Cerebellar nuclear complex (tissue), 1 donor: ENCODE data around the gene INHBA.

Experiments
- DNase-seq, 2 experiments: peaks; one replicate each; lab custom pipeline; 2025; lab: John Stamatoyannopoulos, UW

Gene INHBA

DNA sequence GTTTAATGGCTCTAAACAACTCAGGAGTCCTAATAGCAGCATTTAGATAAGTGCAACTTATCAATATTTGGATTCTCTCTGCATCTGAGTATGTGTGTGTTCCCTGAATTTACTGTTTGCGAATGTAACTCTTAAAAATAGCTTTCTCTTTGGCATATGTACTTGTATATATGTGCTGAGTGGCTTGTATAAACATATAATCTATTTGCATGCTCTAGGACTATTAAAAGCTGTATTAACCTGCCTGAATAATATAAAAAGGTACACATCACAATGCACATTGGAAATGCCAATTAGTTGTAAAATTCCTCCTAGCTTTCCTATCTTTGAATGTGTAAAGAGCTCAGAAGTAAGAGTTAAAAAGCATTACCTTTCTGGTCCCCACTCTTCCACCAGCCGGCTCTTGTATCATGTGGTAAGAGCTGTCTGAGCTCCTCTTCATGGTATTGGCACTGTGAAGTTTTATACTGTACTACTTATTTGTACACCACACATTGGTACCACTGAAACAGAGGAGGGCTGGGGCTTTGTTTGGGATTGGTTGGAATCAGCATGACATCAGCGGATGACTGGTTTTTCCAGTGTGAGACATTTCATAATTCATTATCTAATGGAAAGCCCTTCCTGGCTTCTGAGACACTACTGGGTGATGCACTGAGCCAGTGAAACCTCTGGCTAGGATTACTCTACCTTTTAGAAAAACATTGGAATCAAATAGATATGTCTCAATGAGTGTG, at the start of gene INHBA:
TSS of gene INHBA (minus strand) at position 456 of the 737 bp plus-strand sequence. CDS start 2,716 bp downstream, outside the sequence.
- no peak for DNase-seq

DNA sequence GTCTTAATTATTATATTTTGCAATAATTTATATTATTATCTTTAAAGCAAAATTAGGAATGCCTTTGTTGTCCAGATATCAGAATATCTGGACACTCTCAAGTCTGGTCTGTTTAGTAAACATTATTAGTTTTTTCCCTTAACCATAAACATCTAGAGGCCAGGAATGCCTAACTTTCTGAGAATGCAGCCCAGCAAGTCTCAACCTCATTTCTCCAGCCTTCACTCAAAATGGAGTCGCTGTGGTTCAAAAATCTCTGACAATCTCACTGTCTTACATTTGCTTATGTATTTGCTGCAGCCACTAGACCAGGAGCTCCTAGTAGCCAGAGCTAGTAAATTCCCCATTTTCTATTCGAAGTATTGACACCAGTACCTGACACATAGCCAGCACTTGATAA, 49.7 kb upstream of the INHBA start:
- DNase-seq: no peak

DNA sequence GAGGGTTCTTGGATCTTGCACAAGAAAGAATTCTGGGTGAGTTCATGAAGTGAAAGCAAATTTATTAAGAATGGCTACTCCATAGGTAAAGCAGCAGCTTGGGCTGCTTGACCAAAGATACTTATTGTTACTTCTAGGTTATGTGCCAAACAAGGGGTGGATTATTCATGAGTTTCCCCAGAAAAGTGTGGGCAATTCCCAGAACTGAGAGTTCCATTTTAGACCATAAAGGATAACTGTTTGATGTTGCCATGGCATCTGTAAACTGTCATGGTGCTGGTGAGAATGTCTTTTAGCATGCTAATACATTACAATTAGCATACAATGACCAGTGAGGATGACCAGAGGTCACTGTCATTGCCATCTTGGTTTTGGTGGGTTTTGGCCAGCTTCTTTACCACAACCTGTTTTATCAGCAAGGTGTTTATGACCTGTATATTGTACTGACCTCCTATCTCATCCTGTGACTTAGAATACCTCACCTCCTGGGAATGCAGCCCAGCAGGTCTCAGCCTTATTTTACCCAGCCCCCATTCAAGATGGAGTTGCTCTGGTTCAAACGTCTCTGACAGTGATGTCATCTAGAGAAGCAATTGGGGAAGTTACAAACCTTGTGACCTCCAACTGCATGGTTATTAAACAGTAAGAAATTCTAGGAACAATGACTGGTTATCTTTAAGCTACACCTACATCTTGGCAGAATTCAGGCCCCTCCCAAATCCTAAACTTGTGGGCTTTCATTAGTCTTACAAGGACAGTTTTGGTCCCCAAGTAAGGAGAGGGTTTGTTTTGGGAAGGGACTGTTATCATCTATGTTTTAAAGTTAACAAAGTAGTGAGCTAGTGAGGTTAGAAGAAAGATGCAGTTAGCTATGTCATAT, 48.0 kb upstream of the INHBA start:
- DNase-seq: no peak

DNA sequence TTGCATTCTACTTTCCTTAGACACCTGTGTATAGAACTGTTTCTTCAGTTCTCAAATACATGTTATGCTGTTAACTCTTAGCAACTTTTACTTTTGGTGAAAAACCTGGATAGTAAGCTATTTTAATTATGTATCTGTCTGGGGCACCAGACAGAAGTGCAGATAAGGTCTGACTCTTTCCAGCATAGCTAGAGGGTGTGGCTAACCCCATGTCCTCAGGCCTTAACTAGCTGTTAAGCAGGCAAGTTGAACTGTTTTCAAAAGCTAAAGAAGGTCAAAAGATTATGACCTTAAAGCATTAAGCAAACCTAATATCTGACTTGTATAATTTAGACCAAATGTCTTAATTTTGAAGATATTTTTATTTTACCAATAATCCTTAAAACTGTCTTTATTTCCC, 45.1 kb upstream of the INHBA start:
- no peak for DNase-seq

DNA sequence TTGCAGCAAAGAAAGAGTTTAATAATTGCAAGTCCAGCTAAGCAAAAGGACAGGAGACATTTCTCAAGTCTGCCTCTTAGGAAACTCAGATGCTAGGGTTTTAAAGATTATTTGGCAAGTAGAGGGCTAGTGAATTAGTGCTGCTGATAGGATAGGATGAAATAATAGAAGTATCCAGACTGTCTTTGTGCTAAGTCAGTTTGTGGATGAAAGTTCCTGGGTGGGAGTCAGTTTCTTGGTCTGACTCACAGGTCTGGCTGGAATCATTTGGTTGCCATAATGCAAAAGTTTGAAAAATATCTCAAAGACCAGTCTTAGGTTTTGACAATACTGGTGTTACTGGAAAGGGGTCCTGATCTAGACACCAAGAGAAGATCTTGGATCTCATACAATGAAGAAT, 42.6 kb upstream of the INHBA start:
- DNase-seq: no peak

DNA sequence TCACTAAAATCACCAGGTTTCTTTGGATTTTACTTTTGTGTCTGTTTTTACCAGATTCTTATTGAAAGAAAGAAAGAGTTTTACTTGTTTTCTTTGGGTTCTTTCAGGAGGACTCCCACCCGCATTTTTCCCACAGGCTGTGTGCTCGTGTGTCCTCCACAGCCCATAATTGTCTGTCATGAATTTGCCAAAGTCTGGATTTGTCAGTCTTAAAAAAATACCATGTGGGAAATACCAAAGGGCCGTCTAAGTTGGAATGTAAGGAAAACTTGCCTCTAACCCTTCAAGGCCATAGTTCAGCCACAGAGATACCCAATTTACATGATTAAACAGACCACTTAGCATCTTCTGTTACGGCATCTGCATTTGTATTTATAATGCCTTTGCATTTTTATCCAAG, 41.3 kb upstream of the INHBA start:
- no peak for DNase-seq

DNA sequence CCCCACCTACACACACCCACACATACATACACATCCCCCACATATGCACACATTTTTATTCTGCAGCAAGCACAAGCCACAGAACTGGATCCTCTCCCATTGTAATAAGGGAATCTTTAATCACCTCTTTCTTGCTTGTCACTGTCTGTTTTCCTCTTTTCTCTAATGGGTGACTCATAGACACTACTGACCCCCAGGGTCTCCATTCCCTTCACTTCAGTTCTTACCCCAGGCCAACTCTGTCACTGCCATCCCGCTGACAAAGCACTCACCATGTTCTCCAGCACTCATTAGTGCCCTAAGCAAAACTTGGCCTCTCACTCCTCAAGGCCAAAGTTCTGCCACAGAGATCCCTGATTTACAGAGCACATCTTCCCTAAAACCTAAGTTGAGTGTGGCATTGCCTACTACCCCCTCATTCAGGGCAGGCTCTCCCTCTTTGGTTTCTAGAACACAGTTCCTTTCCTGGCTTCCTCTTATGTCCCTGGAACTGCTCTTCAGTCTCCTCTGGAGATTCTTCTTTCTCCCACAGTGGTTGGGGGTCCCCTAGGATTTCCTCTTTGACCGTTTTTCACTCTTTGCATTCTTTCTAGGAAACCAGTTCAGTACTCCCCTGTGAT, 39.6 kb upstream of the INHBA start:
- DNase-seq: no peak

DNA sequence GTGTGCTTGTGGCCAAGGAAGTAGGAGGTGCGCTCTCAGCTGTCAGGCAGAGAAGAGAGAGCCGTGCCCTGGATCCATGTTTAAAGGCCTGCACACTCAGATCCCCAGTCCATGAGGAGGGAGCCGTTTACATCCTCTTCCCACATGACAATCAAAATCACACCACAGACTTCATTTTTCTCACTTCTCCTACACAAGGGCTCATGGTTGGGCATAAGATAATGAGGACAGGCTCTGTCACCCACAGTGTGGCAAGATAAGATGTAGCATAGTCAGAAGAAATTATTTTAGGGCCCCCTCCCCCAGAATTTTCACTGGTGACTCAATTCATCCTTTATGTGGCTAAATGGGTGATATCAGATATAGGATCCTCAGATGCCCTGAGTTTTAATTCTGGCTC, 35.9 kb upstream of the INHBA start:
- no peak for DNase-seq

DNA sequence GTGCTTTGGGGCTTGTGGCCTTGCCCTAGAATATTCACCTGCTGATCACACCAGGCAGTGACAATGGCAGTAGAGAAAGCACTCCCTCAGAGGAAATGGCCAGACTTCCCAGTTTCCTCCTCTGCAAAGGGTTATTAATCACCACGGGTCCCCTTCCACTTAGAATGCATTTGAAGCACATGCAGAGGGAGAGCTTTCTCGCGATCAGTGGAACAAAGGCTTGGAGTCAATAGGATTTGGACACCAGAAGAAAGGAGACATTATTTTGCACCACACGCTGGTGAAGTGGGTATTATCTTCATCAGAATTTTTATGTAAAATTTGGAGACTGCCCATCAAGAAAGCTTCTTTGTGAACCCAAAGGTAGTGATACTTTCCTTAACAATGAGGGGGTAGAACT, 35.4 kb upstream of the INHBA start:
- DNase-seq: no peak

DNA sequence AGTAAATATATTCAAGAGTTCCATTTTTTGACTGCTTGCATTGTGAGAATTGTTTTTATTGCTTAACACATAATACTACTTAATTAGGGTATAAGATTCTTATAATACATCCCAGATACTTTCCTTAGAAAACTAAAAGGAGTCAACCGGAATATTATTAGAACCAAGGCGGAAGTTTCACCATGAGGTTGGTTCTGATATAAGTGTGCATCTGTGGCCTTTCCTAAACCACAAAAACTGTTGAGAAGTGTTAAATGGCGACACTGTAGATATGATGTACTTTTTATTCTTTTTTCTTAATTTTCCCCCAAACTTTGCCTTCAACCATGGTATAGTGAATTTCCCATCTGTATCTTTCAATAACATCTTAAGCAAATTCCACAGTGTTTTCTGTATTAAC, 32.3 kb upstream of the INHBA start:
- DNase-seq: no peak

DNA sequence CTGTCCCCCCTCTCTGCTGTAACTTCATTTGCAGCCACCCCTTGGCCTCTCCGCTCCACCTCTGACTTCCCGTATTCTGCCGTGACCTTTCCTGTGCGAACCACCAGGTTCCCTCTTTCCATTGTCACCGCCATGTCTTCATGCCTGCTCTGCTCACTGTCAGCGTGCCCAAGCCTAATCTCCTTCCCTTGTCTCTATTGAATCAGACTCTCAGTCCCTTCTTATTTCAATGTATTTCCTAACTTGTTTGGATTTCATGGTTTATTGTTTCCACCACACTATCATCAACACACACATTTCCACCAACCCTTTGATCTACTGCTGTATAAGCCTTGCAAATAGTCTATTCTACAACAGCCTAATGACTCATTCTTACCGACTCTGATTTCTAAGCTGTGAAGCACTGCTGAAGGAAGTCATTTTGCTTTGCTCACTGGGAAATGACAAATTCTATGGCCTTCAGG, 30.0 kb upstream of the INHBA start:
- DNase-seq: no peak

DNA sequence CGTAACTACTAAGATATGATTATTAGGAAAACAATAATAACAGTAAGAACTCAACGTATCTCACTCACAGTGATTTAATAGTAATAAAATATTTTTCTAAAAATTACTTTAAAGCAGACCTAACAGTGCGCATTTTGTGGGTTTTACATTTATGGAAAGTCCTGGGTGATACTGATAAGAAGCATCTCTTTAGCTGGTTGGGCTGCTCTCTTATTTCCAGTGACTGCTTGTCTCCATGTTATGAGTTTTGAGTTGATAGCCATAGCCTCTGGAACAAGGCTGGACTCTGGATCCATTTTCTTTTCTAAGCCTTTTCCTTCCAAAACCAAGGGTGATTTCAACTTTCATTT, 29.5 kb upstream of the INHBA start:
- DNase-seq: no peak

DNA sequence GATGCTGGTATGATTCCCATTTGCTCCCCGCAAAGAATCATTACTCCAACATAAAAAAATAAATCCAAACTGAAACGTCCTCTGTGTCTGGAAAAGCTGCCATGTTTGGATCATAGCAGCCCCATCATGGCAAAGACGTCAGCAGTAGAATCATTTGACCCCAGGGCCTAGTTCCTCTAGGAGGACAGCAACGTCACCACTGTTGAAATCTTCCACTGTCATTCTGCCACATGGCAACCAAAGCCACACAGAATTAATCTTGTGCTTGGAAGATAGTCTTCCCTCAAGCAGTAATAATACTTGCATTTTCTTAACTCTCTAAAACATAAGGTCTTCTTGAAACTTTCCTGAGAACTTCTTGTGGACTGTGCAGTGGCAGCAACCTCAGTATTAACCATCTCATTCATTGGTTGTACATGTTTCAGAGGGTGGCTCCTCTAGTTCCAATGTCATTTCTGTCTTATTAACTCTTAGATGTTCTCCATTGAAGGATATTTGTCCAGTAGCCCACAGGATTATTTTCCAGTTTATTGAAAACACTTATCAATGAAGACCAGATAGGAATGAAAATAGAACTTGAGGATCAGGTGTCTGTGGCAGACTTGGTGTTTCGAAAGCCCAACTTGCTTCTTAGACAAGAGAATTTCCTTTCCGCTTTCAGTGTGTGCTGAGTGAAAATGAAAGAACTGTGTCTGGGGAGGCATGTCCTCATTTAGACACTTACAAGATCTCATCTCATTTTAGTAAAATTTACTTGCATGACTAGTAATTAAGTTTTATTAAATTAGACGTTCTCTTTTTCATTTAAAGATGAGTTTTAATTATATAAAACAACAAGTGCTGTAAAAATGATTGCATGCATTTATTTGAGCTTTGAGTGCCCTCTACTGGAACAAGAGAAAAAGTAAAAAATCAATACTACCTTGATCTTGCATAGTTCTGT, 28.9 kb upstream of the INHBA start:
- DNase-seq: no peak

DNA sequence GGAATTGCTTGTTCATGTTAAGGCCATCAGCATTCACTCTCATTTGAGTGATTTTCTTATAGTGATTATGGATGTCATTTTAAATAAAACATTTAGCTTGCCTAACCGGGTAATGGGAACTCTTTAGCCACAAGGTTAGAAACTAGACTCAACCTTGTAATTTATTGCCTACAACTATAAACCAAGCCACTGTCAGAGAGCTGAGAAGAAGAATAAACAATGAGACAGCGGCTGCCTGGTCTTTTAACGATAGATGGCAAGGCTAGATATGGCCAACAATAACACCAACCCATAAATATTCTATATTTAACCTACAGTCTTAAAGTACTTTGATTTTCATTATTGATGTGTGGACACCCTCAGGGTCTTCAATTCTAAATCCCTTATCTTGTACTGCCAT, 27.8 kb upstream of the INHBA start:
- no peak for DNase-seq

DNA sequence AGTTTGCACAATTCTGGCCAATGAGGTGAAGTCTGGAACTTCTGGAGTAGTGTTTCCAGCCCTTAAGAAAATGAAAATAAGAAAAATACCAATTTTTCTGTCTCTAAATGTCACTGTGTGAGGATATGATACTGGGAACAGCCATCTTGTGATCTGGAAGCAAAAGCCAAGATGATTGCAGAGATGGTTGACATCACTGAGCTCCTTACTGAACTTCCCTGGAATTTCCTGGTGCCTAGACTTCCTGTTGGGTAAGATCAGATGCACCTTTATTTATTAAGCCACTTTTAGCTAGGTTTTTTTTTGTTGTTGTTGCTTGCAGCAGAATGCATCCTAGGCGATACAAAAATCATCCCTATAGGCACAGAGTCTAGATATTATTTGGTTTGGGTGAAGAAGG, 27.3 kb upstream of the INHBA start:
- DNase-seq: no peak

DNA sequence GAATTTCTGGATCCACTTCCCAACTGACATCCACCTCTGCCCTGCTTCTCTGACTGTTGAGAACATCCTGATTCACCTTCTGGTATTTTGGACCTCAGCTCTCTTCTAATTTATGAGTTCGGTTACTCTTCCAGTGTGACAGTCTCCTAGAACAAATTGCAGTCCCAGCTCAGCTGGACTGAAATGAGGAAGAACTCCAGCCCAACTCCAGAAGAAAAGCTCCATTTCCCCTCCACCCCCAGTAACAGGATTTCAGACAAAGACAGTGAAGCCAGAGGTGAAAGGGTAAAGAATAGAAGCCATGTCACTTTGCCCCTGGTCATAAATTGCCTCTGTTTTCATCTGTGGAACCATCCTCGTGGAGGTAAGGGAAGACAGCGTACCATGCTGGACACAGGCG, 26.2 kb upstream of the INHBA start:
- no peak for DNase-seq

DNA sequence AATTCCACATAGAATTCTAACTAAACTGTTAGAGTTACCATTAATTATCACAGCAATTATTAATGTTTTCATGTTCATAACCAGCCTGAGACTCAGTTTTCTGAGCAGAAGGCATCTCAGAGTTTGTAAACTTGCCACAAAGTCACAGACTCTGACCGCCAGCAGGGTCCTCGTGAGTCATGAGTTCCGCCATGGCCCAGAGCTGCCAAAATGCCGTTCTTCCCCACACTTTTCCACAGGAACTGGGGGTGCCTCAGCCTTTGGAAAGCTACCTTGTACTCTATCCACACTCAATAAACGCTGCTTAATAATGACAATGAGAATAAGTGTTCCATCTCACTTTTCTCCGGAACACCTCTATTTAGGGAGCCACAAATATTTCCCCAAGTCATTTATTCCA, 22.1 kb upstream of the INHBA start:
- DNase-seq: no peak

DNA sequence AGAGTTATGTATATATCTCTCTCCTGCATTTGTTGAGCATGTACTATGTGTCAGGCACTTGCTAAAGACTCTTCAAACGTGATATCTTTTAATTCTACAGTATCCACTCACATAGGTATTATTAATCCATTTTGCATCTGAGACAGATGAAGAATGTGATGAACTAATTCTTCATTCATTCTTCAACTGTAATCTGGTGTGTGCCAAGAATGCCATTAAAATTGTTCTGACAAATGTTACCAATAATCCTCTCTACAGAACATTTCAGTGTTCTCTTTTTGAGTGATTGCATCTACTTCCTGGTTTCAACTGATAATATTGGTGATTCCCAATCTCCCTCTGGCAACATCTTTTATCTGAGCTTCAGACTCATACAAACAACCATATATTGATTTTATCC, 18.0 kb upstream of the INHBA start:
- DNase-seq: no peak

DNA sequence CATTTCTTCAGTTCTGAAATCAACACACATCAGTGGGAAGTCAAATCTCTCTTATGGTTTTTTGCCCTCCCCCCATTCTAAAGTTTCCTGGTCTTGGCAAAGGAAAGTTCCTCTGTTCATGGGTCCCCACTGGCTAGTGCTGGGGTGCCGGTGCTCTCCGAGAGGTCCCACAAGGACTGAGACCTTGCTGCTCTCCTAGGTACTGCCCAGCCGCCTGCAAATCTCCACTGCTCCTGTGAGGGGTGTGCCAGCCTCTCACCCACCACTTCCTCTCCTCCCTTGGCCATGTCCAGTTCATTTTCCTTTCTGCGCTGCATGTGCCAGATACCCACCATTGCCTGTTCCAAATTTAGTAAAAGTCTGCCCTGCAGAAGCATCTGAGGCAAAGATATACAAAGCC, 17.2 kb upstream of the INHBA start:
- DNase-seq: no peak

DNA sequence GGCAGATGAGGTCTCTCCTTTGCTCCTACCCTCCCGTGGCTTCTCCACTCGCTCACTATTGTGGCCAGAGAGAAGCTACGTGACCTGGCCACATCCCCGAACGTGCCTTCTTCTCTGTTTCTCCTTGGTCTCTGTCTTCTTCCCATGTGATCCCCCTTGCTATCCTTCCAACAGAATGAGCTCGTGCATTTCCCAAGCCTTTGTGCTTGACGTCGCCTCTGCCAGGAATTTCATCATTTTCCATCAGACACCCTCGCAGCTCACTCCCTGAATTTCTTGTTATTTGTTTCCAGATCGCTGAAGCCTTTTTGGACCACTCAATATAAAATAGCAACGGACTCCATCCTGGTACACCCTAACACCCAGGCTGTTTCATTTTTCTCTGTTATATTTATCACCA, 13.8 kb upstream of the INHBA start:
- no peak for DNase-seq

DNA sequence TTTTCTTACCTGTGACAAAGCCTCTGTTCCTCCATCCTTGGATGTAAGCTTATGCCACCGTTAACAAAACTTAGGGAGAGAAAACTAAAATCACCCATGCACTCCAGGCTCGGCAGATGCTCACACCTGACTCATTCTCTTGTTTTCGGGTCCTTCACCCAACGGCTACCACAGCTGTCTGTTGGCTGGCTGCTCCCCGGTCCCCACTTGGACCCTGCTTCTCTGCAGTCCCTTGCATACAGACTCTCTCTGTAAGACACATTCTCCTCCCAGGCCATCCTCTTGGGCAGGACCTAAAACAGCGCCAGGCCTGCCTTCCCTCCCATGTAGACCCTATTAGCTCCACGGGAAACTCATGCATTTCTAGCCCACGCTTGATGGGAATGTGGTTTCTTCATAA, 12.1 kb upstream of the INHBA start:
- no peak for DNase-seq
